ENCODE measurements around the gene SAT1.
"Not testable (repeated sequence)": the region's sequence is repeated elsewhere in the genome, so short reads cannot be mapped to it uniquely, and the experiment has no call there.

The SAT1 gene

DNA sequence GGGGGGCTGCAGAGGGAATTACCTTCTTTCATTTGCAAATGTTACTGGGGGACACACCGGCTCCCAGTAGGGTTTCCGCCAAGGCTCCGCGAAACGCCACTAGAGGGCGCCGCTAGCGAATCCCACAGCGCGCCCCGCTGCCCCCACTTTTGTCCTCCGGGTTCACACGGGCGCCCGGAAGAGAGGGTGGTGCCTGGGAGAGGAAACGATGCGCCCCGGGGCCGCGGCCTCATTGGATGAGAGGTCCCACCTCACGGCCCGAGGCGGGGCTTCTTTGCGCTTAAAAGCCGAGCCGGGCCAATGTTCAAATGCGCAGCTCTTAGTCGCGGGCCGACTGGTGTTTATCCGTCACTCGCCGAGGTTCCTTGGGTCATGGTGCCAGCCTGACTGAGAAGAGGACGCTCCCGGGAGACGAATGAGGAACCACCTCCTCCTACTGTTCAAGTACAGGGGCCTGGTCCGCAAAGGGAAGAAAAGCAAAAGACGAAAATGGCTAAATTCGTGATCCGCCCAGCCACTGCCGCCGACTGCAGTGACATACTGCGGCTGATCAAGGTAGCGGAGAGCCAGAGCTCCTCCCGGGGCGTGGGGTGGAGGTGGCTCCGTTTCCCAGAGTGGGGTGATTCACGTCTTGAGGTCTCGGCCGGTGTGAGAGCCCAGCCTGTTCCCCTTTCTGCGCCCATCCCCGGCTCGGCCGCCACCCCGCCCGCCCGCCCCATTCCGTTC is at the start of gene SAT1:
SAT1 (plus strand) TSS at position 311 of the 726 bp plus-strand sequence; CDS start at position 490, 179 bp downstream.
- peak within 1 kb of the TSS; percentile 78 for H3K4me3 ChIP-seq (ENCODE audit: low read depth, low read length)
- DNase-seq (ENCODE audit: low read depth): peak; percentile 95
- TF ChIP-seq, protein P1, sequence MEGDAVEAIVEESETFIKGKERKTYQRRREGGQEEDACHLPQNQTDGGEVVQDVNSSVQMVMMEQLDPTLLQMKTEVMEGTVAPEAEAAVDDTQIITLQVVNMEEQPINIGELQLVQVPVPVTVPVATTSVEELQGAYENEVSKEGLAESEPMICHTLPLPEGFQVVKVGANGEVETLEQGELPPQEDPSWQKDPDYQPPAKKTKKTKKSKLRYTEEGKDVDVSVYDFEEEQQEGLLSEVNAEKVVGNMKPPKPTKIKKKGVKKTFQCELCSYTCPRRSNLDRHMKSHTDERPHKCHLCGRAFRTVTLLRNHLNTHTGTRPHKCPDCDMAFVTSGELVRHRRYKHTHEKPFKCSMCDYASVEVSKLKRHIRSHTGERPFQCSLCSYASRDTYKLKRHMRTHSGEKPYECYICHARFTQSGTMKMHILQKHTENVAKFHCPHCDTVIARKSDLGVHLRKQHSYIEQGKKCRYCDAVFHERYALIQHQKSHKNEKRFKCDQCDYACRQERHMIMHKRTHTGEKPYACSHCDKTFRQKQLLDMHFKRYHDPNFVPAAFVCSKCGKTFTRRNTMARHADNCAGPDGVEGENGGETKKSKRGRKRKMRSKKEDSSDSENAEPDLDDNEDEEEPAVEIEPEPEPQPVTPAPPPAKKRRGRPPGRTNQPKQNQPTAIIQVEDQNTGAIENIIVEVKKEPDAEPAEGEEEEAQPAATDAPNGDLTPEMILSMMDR (conservative IDR thresholded peaks at IDR 0.05; ENCODE audit: low read depth, low read length): peak; percentile 74

DNA sequence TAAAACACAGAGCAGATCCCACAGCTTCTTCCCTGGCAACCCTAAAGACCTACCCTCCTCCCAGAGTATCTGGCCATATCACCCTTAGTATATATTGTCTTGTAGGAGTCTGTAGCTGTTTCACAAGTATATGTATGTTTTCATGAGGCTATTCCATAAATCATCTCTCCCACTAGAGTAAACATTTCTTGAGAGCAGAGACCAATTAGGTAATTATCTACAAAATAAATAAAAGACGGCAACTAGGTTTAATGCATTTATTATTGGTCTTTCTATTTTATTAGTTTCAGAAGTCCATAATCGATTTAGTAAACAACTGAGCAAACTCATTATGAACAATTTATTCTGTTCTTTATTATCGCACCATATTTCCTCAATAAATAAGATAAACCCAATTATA is 46.9 kb upstream of the SAT1 start:
- H3K4me3 ChIP-seq (ENCODE audit: low read depth, low read length): no peak overlapping the region
- DNase-seq (ENCODE audit: low read depth): no peak
- TF ChIP-seq, protein P1 (conservative IDR thresholded peaks at IDR 0.05; ENCODE audit: low read depth, low read length): no peak

DNA sequence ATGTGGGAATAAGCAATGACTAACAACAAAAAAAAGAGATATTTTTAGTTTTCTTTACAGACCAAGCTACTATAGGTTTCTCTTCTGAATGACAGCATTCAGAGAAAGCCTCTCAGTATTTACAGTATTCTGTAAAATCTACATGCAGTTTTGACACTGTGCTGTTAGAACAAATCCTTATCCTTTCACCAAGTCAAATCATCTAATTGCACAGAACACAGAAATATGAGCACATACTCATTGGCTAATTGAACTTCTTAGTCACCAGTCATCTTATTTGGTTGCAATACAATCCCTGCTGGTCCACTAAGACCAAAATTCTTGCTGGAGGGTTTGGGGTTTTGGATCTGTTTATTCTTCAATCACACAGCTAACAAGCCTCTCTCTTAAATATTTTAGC is 45.6 kb upstream of the SAT1 start:
- TF ChIP-seq, protein P1 (conservative IDR thresholded peaks at IDR 0.05; ENCODE audit: low read depth, low read length): no peak
- peak; percentile 20 for DNase-seq (ENCODE audit: low read depth)
- no peak overlapping the region for H3K4me3 ChIP-seq (ENCODE audit: low read depth, low read length)

DNA sequence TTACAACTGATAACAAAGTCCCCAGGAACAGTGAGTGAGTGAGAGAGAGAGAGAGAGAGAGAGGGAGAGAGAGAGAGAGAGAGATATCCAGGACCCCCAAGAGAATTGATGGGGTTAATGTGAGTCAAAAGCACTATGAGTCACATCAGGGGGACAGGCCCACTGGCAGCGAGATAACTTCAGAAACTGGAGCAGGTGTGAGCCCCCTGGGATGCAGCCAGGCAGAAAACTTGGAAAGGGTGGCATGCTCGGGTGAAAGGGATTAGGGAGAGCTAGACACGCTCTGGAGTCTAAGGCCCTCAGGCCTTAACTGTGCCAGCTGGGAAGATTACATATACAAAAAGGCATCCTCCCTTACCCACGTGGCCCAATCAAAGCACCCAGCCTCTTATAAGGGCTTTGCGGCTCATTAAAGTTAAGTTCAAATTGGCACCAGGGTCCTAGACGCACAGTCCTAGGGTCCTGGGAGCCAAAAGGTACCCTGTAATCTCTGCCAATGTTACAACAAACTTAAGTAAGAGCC is 40.7 kb upstream of the SAT1 start:
- TF ChIP-seq, protein P1 (conservative IDR thresholded peaks at IDR 0.05; ENCODE audit: low read depth, low read length): no peak
- peak; percentile 70 for DNase-seq (ENCODE audit: low read depth)
- H3K4me3 ChIP-seq (ENCODE audit: low read depth, low read length): peak overlapping the region; percentile 85

DNA sequence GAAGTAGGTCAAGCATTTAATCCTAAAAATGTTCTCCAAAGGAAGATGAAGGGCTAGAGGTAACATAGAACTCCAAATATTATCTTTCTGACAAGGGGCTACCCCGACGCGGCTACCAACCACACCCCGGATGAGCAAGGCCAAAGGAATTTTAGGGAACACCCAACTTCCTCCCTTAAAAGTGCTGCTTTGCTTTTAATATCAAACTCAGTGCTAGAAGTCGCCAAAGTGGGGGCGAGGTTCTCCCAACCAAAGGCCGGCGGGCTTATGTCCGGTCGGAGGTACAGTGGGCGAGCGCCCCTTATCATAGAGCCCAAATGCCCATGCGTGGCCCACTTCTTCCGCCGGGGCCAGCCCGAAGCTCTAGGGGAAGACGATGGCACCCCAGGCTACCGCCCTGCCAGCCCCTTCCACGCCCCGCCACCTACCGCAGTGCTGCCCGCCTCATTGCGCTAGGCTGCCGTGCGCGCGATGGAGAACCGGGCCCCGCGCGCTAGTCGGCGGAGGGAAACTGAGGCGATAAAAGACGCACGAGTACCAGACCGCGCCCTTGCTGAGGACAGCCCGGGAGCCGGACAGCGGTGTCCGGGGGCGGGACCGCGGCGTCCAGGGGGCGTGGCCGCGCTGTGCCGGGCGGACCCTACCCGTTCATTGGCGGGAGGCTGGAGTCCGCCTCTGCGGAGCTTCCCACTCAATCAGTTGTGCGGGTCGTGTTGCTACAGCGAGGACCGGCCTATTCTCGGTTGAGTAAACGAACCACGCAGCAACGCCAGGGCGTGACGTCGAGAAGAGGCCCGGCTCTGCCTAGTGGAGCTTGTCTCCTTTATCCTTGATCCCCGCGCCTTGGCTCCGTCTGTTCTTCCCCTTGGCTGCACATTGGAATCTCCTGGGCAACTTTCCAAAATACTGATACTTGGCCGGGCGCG is 40.0 kb upstream of the SAT1 start, which contains the start of gene ACOT9:
ACOT9 (minus strand) TSS at position 580 of the 926 bp plus-strand sequence; CDS start at position 448, 132 bp downstream.
- H3K4me3 ChIP-seq (ENCODE audit: low read depth, low read length): peak within 1 kb of the TSS; percentile 85
- peak; percentile 96 for DNase-seq (ENCODE audit: low read depth)
- TF ChIP-seq, protein P1 (conservative IDR thresholded peaks at IDR 0.05; ENCODE audit: low read depth, low read length): no peak

DNA sequence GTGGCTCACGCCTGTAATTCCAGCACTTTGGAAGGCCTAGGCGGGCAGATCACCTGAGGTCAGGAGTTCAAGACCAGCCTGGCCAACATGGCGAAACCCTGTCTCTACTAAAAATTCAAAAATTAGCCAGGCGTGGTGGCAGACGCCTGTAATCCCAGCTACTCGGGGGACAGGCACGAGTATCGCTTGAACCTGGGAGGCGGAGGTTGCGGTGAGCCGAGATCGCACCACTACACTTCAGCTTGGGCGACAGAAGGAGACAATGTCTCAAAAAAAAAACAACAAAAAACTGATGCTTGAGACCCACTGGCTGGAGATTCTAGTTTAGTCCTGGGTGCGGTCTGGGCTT is 39.4 kb upstream of the SAT1 start:
- peak overlapping the region; percentile 33 for H3K4me3 ChIP-seq (ENCODE audit: low read depth, low read length)
- not testable (repeated sequence) for DNase-seq (ENCODE audit: low read depth)

DNA sequence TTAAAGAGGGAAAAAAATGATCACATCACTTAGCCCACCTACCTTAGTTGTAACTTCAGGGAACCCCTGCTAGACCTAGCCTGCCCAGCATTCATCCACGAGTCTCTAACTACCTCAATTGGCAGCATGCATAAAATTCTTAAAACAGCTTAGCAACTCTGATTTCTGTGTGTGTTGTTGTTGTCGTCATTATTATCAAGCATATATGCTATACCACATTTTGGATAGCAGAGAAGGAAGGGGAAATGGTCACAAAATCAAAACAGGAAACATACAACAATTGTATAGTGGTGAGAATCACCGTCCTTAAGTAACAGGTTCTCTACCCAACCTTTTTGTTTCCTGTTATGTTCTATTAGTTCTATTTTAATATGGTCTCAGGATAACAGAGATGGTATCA is 37.2 kb upstream of the SAT1 start:
- no peak overlapping the region for H3K4me3 ChIP-seq (ENCODE audit: low read depth, low read length)
- TF ChIP-seq, protein P1 (conservative IDR thresholded peaks at IDR 0.05; ENCODE audit: low read depth, low read length): no peak
- no peak for DNase-seq (ENCODE audit: low read depth)

Measured in choroid plexus epithelial cell (primary cell).